ENCODE results near the gene NKAIN2. TPM values are rescaled to one million over a fixed set of nuclear protein-coding genes. Genes with fewer than 3 reads are reported as not detected.

Gene NKAIN2
- total RNA-seq, 1 donor from 2014 or later: 4.0 TPM

DNA sequence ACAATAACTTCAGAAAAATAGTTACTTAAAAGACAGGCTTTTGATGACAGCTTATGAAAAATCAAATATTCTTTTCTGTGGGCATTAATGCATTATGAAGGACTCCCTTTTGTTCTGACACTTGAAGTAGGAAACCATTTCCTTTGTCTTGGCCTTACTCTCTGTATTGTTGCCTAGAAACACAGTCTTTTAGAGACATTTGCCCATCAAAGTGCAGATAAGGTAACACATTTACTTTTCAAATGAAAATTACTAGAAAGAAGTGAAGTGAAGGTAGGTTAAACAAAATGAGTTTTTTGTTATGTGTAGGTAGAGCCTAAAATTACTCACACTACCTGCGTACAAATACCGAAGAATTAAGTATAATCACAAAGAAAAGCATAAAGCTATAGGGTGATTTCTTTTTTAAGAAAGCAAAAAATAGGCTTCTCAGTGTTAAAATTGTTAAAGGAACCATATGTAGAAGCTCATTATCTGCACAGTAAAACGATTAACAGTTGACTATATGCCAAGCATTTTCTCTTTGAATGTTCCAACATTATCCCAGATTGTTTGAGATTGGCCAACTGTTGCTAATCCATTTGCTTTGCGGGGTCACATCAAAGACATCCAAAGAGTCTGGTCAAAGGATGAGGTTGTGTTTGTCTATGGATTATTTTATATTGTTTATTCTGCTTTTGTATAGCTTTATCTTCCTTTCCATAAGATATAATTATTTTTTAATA is 616.6 kb downstream of the NKAIN2 start:
- no peak overlapping the region for H3K27ac Mint-ChIP-seq (ENCODE audit: unreplicated experiment)
- no peaks in the 10 kb centered on the region for H3K9me3 Mint-ChIP-seq (ENCODE audit: low read depth)
- H3K4me3 Mint-ChIP-seq (ENCODE audit: unreplicated experiment): no peak overlapping the region
- H3K4me1 Mint-ChIP-seq (ENCODE audit: low read depth): peaks cover 4% of the 10 kb centered on the region
- H3K27me3 Mint-ChIP-seq (ENCODE audit: low read depth): no peaks in the 10 kb centered on the region
- DNase-seq (ENCODE audit: low spot score): no peak
- H3K36me3 Mint-ChIP-seq (ENCODE audit: low read depth): no peaks in the 10 kb centered on the region
- no peak for TF ChIP-seq CTCF (IDR thresholded peaks at IDR 0.05)

DNA sequence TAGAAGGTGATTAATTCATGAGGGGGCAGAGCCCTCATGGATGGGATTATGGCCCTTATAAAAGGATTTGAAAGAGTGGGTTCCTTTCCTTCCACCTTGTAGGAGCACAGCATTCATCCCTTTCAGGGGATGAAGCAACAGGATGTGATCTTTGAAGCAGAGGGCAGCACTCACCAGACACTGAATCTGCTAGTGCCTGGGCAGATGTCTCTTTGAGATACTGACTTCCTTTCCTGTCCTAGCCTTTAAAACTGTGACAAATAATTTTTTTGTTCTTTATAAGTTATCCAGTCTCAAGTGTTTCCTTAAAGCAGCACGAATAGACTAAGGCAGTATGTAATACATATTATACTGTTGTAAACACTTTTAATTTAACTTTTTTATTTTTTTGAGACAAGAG is 620.0 kb downstream of the NKAIN2 start:
- no peaks in the 10 kb centered on the region for H3K27me3 Mint-ChIP-seq (ENCODE audit: low read depth)
- no peak overlapping the region for H3K27ac Mint-ChIP-seq (ENCODE audit: unreplicated experiment)

DNA sequence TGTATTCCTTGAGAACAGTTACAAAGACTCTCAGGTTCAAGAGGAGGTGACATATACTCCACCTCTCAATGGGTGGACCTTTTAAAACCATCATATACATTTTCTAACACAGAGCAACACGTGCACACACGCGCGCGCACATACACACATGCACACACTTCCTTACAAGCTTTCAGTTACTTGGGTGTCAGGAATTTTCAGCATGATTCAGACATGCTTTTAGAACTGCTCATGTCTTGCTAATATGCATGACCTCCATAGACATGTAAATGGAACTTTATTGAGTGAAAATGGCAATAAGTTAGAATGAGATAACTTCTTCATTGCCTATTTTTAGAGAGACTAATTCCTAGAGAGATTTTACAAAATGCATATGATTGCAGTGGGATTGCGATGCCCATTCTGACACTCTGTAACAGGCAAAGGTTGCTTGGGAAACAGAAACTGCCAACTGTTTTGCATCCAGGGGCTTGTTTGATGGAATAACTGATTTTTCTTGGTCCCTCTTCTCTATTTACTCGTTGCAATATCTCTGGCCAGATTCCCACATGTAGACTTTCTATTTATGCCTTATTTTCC is 627.2 kb downstream of the NKAIN2 start:
- H3K4me1 Mint-ChIP-seq (ENCODE audit: low read depth): peaks cover 60% of the 10 kb centered on the region
- TF ChIP-seq CTCF (IDR thresholded peaks at IDR 0.05): no peak
- DNase-seq (ENCODE audit: low spot score): no peak
- no peaks in the 10 kb centered on the region for H3K27me3 Mint-ChIP-seq (ENCODE audit: low read depth)
- H3K4me3 Mint-ChIP-seq (ENCODE audit: unreplicated experiment): no peak overlapping the region
- H3K27ac Mint-ChIP-seq (ENCODE audit: unreplicated experiment): no peak overlapping the region
- no peaks in the 10 kb centered on the region for H3K9me3 Mint-ChIP-seq (ENCODE audit: low read depth)
- no peaks in the 10 kb centered on the region for H3K36me3 Mint-ChIP-seq (ENCODE audit: low read depth)

More for the DNA sequence above, 620.0 kb downstream of the NKAIN2 start:
- no peak for DNase-seq (ENCODE audit: low spot score)
- H3K36me3 Mint-ChIP-seq (ENCODE audit: low read depth): no peaks in the 10 kb centered on the region
- no peak for TF ChIP-seq CTCF (IDR thresholded peaks at IDR 0.05)
- H3K4me3 Mint-ChIP-seq (ENCODE audit: unreplicated experiment): no peak overlapping the region
- H3K9me3 Mint-ChIP-seq (ENCODE audit: low read depth): no peaks in the 10 kb centered on the region
- H3K4me1 Mint-ChIP-seq (ENCODE audit: low read depth): peaks cover 16% of the 10 kb centered on the region

GRCh38 chr6:124432620-124433019 is 629.0 kb downstream of the NKAIN2 start:
- Mint-ChIP-seq H3K4me1 (ENCODE audit: low read depth) (peaks cover 62% of the 10 kb centered on the region), H3K27me3 (ENCODE audit: low read depth) (no peaks in the 10 kb centered on the region), H3K4me3 (ENCODE audit: unreplicated experiment) (no peak overlapping the region), H3K27ac (ENCODE audit: unreplicated experiment) (peak overlapping the region; percentile 14), H3K36me3 (ENCODE audit: low read depth) (no peaks in the 10 kb centered on the region), H3K9me3 (ENCODE audit: low read depth) (no peaks in the 10 kb centered on the region)
- DNase-seq (ENCODE audit: low spot score): no peak
- no peak for TF ChIP-seq CTCF (IDR thresholded peaks at IDR 0.05)

GRCh38 chr6:124433387-124434160 is 629.9 kb downstream of the NKAIN2 start:
- Mint-ChIP-seq H3K4me3 (ENCODE audit: unreplicated experiment) (no peak overlapping the region), H3K9me3 (ENCODE audit: low read depth) (no peaks in the 10 kb centered on the region), H3K27ac (ENCODE audit: unreplicated experiment) (peak overlapping the region; percentile 93), H3K27me3 (ENCODE audit: low read depth) (no peaks in the 10 kb centered on the region), H3K36me3 (ENCODE audit: low read depth) (no peaks in the 10 kb centered on the region), H3K4me1 (ENCODE audit: low read depth) (peaks cover 53% of the 10 kb centered on the region)
- no peak for DNase-seq (ENCODE audit: low spot score)
- TF ChIP-seq CTCF (IDR thresholded peaks at IDR 0.05): no peak
